H1 (cell line): ENCODE data around the gene KRTAP5-6. TPM values are rescaled to one million over a fixed set of nuclear protein-coding genes. Genes with fewer than 3 reads are reported as not detected.

Source experiments
- MAX ChIP-seq: IDR thresholded peaks from 2 replicates; pipeline ENCODE4 v1.6.1; 2012; ENCODE audit warnings: inconsistent platforms
- SAP30 ChIP-seq: fragments of 300-600 bp; sonication (generic); IDR thresholded peaks from 2 replicates; pipeline ENCODE4 v1.7.1; 2012; ENCODE audit warnings: low read length, moderate library complexity, mild to moderate bottlenecking, inconsistent platforms; ENCODE audit not compliant: insufficient read depth, insufficient replicate concordance
- polyA plus RNA-seq, 7 experiments: library from polyadenylated mRNA; depleted of rRNA in 3 of 7; stranded (reverse) in 5 of 7; unstranded in 2 of 7; fragments of >200 nt in 5 of 7; fragments of 200-250 nt in 2 of 7; gene quantifications; 1 replicate in 5 of 7; 2 replicates in 1 of 7; 4 replicates in 1 of 7; pipeline versions ENCODE4 v1.2.1 to v1.2.3, GENCODE V29; 2011 to 2013; ENCODE audit warnings: missing spikeins in 2 of 7, mixed read lengths in 2 of 7
- total RNA-seq: library from RNA; stranded (reverse); fragmentation: NEBNext Ultra II Directional; extraction: Animal tissue kit (Norgen Biotek cat#: 25700); gene quantifications from 2 replicates; pipeline ENCODE4 v1.2.1, GENCODE V29; 2021

The KRTAP5-6 gene
- total and polyA plus RNA-seq, 2 of the 8 experiments (the other 6 are each of a cell fraction or from before 2014, with no cell fraction given): not detected

- TF ChIP-seq SAP30: no peak
- TF ChIP-seq MAX: no peak
Measured at GRCh38 chr11:1652026-1652425, 45.0 kb upstream of the KRTAP5-6 start (continued).
